Caco-2 (cell line): ENCODE results near the gene ERBB4. TPM values are rescaled to one million over a fixed set of nuclear protein-coding genes. Genes with fewer than 3 reads are reported as not detected.

Source experiments
- BruUV-seq: library from RNA; stranded (reverse); fragments of 400-500 nt; replicated peaks from 2 replicates; lab custom pipeline; 2021; lab: Mats Ljungman, UMichigan
- CTCF ChIA-PET: fragments of 300-600 bp; sonication (Branson Sonifier 250); formaldehyde crosslinking; loops from one replicate; lab custom pipeline; 2022; ENCODE audit warnings: antibody characterized with exemption; lab: Charles Lee
- POLR2A ChIA-PET: fragments of 300-600 bp; sonication (Branson Sonifier 250); formaldehyde crosslinking; loops from one replicate; lab custom pipeline; 2022; ENCODE audit warnings: antibody characterized with exemption; lab: Charles Lee
- DNase-seq, 2 experiments: peaks; one replicate each; pipeline versions ENCODE4 v3.0.0 to v3.0.0-alpha.2; 2020 to 2022
- H3K27me3 ChIP-seq: replicated peaks from 2 replicates; pipeline ENCODE4 v1.6.0; 2011; ENCODE audit warnings: low read length; ENCODE audit not compliant: control insufficient read depth, insufficient read depth
- H3K36me3 ChIP-seq: 2 replicates; pipeline ENCODE4 v1.5.1; 2011; ENCODE audit warnings: low read length; ENCODE audit not compliant: control insufficient read depth, insufficient read depth
- H3K4me1 ChIP-seq: fragments of 250-450 bp; sonication (Bioruptor Pico); 2 replicates; pipeline ENCODE4 v1.5.1; 2020; ENCODE audit warnings: mild to moderate bottlenecking
- H3K4me3 ChIP-seq: 2 replicates; pipeline ENCODE4 v1.5.1; 2011; ENCODE audit warnings: low read depth, mild to moderate bottlenecking, control low read depth, low read length
- H3K9me3 ChIP-seq: fragments of 250-450 bp; sonication (Bioruptor Pico); 2 replicates; pipeline ENCODE4 v1.5.1; 2020; ENCODE audit warnings: mild to moderate bottlenecking, moderate library complexity
- H3K27ac Mint-ChIP-seq: one replicate; pipeline ENCODE4 v1.8.0; 2022; ENCODE audit warnings: mixed read lengths; ENCODE audit not compliant: unreplicated experiment
- H3K27me3 Mint-ChIP-seq: one replicate; pipeline ENCODE4 v1.8.0; 2022; ENCODE audit warnings: mixed read lengths; ENCODE audit not compliant: insufficient read depth, unreplicated experiment
- H3K36me3 Mint-ChIP-seq: one replicate; pipeline ENCODE4 v1.8.0; 2022; ENCODE audit warnings: mild to moderate bottlenecking, mixed read lengths; ENCODE audit not compliant: insufficient read depth, unreplicated experiment
- H3K4me1 Mint-ChIP-seq: one replicate; pipeline ENCODE4 v1.8.0; 2022; ENCODE audit warnings: low read depth, mixed read lengths; ENCODE audit not compliant: unreplicated experiment
- H3K4me3 Mint-ChIP-seq: one replicate; pipeline ENCODE4 v1.8.0; 2022; ENCODE audit warnings: mild to moderate bottlenecking, moderate library complexity, mixed read lengths; ENCODE audit not compliant: unreplicated experiment
- H3K9me3 Mint-ChIP-seq: one replicate; pipeline ENCODE4 v1.8.0; 2022; ENCODE audit warnings: mixed read lengths; ENCODE audit not compliant: unreplicated experiment
- intact Hi-C: fragments of 100-400 bp; cut with micrococcal nuclease; formaldehyde crosslinking; loops from one replicate; pipeline ENCODE4 v1.10.0; 2022; ENCODE audit not compliant: unreplicated experiment
- total RNA-seq: library from RNA; stranded (reverse); gene quantifications from 2 replicates; pipeline ENCODE4 v1.2.3, GENCODE V29; 2022
- TF ChIP-seq, protein P1 (sequence below), 2 experiments: fragments of 200-600 bp in 1 of 2; IDR thresholded peaks; 1 replicate in 1 of 2; 2 replicates in 1 of 2; pipeline versions ENCODE4 v1.5.1 to v1.8.0; 2011 to 2022; ENCODE audit warnings: antibody characterized with exemption in 1 of 2, control low read depth in 1 of 2, inconsistent platforms in 1 of 2, low read depth in 1 of 2, low read length in 1 of 2, mild to moderate bottlenecking in 1 of 2, moderate library complexity in 1 of 2; ENCODE audit not compliant: insufficient read depth in 1 of 2, severe bottlenecking in 1 of 2, unreplicated experiment in 1 of 2

Gene ERBB4
- total RNA-seq, 1 experiment from 2014 or later, result not detected

DNA sequence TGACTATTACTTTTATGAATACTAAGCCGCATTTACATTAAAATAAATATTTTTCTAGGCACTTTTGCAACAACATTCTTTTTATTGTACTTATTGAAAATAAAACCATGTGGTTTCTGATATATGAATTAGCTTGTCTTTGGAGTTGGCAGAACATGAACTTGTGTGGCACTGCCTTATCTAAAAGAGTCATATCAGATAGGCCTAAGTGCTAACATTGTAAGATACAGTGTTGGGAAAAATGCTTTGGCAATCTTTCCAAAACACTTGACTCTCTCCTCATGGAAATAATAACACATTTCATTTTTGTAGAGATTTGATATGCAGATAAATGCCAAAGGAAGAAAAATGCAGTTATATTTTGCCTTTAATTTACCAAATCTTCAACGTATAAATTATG lies 191.7 kb downstream of the ERBB4 start:
- Mint-ChIP-seq H3K27me3 (no peaks in the 10 kb centered on the region), H3K4me3 (no peak overlapping the region), H3K36me3 (no peaks in the 10 kb centered on the region), H3K27ac (no peak overlapping the region), H3K4me1 (no peaks in the 10 kb centered on the region), H3K9me3 (no peaks in the 10 kb centered on the region)
- no peaks in the 10 kb centered on the region for H3K9me3 ChIP-seq
- H3K36me3 ChIP-seq, result no peaks in the 10 kb centered on the region
- no TSS peak for BruUV-seq
- intact Hi-C loops, result no loop called here
- TF ChIP-seq, protein P1, sequence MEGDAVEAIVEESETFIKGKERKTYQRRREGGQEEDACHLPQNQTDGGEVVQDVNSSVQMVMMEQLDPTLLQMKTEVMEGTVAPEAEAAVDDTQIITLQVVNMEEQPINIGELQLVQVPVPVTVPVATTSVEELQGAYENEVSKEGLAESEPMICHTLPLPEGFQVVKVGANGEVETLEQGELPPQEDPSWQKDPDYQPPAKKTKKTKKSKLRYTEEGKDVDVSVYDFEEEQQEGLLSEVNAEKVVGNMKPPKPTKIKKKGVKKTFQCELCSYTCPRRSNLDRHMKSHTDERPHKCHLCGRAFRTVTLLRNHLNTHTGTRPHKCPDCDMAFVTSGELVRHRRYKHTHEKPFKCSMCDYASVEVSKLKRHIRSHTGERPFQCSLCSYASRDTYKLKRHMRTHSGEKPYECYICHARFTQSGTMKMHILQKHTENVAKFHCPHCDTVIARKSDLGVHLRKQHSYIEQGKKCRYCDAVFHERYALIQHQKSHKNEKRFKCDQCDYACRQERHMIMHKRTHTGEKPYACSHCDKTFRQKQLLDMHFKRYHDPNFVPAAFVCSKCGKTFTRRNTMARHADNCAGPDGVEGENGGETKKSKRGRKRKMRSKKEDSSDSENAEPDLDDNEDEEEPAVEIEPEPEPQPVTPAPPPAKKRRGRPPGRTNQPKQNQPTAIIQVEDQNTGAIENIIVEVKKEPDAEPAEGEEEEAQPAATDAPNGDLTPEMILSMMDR (IDR thresholded peaks at IDR 0.05; ENCODE audit: insufficient read depth in 1 of 2, low read depth in 1 of 2, low read length in 1 of 2, severe bottlenecking in 1 of 2, unreplicated experiment in 1 of 2), result no peak
- no peaks in the 10 kb centered on the region for H3K4me1 ChIP-seq
- H3K4me3 ChIP-seq, result no peak overlapping the region
- DNase-seq, result no peak
- H3K27me3 ChIP-seq, result no peaks in the 10 kb centered on the region
- CTCF ChIA-PET, result no interaction called here
- POLR2A ChIA-PET, result no interaction called here

DNA sequence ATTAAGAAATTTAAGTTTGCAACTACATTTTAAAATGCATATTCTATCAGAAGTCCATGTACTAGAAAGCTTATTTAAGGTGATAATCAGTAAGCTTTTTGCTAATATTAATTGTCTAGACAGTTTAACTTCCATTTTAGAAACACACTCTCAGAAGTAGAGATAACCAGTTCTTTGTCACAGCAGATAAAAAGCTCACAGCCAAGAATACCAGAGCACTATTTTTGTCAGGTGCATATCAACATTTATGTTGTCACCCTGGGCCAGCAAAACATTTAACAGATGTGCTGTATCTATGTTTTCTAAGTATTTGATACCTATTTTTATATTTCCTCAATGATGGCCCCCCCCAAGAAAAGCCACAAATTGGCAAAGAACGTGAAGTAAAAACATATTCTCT lies 192.6 kb downstream of the ERBB4 start:
- no peaks in the 10 kb centered on the region for H3K4me1 ChIP-seq
- no TSS peak for BruUV-seq
- TF ChIP-seq, protein P1 (IDR thresholded peaks at IDR 0.05; ENCODE audit: insufficient read depth in 1 of 2, low read depth in 1 of 2, low read length in 1 of 2, severe bottlenecking in 1 of 2, unreplicated experiment in 1 of 2), result no peak
- H3K4me1 Mint-ChIP-seq, result no peaks in the 10 kb centered on the region
- H3K27ac Mint-ChIP-seq, result no peak overlapping the region
- intact Hi-C loops, result no loop called here
- no peaks in the 10 kb centered on the region for H3K27me3 Mint-ChIP-seq
- no peak for DNase-seq
- H3K9me3 ChIP-seq, result no peaks in the 10 kb centered on the region
- H3K36me3 Mint-ChIP-seq, result no peaks in the 10 kb centered on the region
- H3K9me3 Mint-ChIP-seq, result no peaks in the 10 kb centered on the region
- H3K27me3 ChIP-seq, result no peaks in the 10 kb centered on the region
- no peaks in the 10 kb centered on the region for H3K36me3 ChIP-seq
- ChIA-PET CTCF (no interaction called here), POLR2A (no interaction called here)
- H3K4me3 ChIP-seq, result no peak overlapping the region
- no peak overlapping the region for H3K4me3 Mint-ChIP-seq

DNA sequence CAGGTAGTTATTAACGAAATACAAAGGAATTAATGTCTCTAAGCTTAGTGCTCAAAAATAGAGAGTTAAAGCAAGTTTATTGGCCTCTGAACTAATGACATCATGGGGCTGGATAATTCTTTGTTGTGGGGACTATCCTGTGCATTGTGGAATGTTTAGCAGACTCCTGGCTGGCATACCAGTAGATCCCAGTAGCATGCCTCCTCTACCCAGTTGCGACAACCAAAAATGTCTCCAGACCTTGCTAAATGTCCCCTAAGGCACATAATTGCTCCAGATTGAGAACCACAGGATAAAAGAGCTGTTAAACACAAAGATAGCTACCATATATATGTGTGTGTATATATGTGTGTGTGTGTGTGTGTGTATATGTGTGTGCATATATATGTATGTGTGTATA lies 194.5 kb downstream of the ERBB4 start:
- Histone ChIP-seq H3K9me3 (no peaks in the 10 kb centered on the region), H3K36me3 (no peaks in the 10 kb centered on the region), H3K4me3 (no peak overlapping the region), H3K4me1 (no peaks in the 10 kb centered on the region), H3K27me3 (no peaks in the 10 kb centered on the region)
- CTCF ChIA-PET, result no interaction called here
- TF ChIP-seq, protein P1 (IDR thresholded peaks at IDR 0.05; ENCODE audit: insufficient read depth in 1 of 2, low read depth in 1 of 2, low read length in 1 of 2, severe bottlenecking in 1 of 2, unreplicated experiment in 1 of 2), result no peak
- no peaks in the 10 kb centered on the region for H3K27me3 Mint-ChIP-seq
- intact Hi-C loops, result no loop called here
- DNase-seq, result no peak
- no peaks in the 10 kb centered on the region for H3K4me1 Mint-ChIP-seq
- BruUV-seq, result no TSS peak
- no peak overlapping the region for H3K27ac Mint-ChIP-seq
- H3K9me3 Mint-ChIP-seq, result no peaks in the 10 kb centered on the region
- no peaks in the 10 kb centered on the region for H3K36me3 Mint-ChIP-seq
- H3K4me3 Mint-ChIP-seq, result no peak overlapping the region
- POLR2A ChIA-PET, result no interaction called here
